WTC11 (cell line): ENCODE data around the gene NEMP1. TPM values are rescaled to one million over a fixed set of nuclear protein-coding genes. Genes with fewer than 3 reads are reported as not detected.

Experiments
- ATAC-seq: fragments of 200-7000 bp; cut with Tn5 transposase; 2 replicates; pipeline ENCODE4 v1.10.0; 2021; ENCODE audit warnings: mild to moderate bottlenecking, moderate library complexity
- CTCF ChIA-PET: fragments of 300-600 bp; sonication (Branson Sonifier 250); formaldehyde crosslinking; loops from one replicate; lab custom pipeline; 2021; ENCODE audit warnings: antibody characterized with exemption; lab: Charles Lee
- POLR2A ChIA-PET: fragments of 350-600 bp; sonication (Branson Sonifier 250); formaldehyde crosslinking; loops from one replicate; lab custom pipeline; 2021; ENCODE audit warnings: antibody characterized with exemption; lab: Charles Lee
- DNase-seq: peaks from one replicate; pipeline ENCODE4 v3.0.0; 2021; ENCODE audit warnings: low spot score
- H3K27ac Mint-ChIP-seq: 2 replicates; pipeline ENCODE4 v1.8.0; 2021; ENCODE audit warnings: mixed read lengths
- H3K27me3 Mint-ChIP-seq: 2 replicates; pipeline ENCODE4 v1.8.0; 2021; ENCODE audit warnings: low read depth, mild to moderate bottlenecking, moderate library complexity, mixed read lengths
- H3K36me3 Mint-ChIP-seq: 2 replicates; pipeline ENCODE4 v1.8.0; 2021; ENCODE audit warnings: mixed read lengths
- H3K4me1 Mint-ChIP-seq: 2 replicates; pipeline ENCODE4 v1.8.0; 2022; ENCODE audit warnings: mixed read lengths
- H3K4me3 Mint-ChIP-seq: 2 replicates; pipeline ENCODE4 v1.8.0; 2021; ENCODE audit warnings: mild to moderate bottlenecking, moderate library complexity, mixed read lengths
- H3K9me3 Mint-ChIP-seq: 2 replicates; pipeline ENCODE4 v1.8.0; 2021; ENCODE audit warnings: mixed read lengths
- CREB1 ChIP-seq: sonication (generic); formaldehyde crosslinking; IDR thresholded peaks from 2 replicates; pipeline ENCODE4 v1.8.0; 2023; ENCODE audit warnings: mild to moderate bottlenecking, missing genetic modification reagents
- ELF4 ChIP-seq: sonication (generic); formaldehyde crosslinking; IDR thresholded peaks from 2 replicates; pipeline ENCODE4 v1.8.1; 2022; ENCODE audit warnings: low read depth, mild to moderate bottlenecking, moderate library complexity, missing genetic modification reagents
- EMX1 ChIP-seq: fragments of 250-450 bp; sonication (Bioruptor Pico); IDR thresholded peaks from 2 replicates; pipeline ENCODE4 v1.8.0; 2021; ENCODE audit warnings: mild to moderate bottlenecking
- FOXJ3 ChIP-seq: sonication (generic); formaldehyde crosslinking; IDR thresholded peaks from 2 replicates; pipeline ENCODE4 v1.9.0; 2021; ENCODE audit warnings: missing genetic modification reagents, mild to moderate bottlenecking, borderline replicate concordance
- GRHL2 ChIP-seq: fragments of 250-450 bp; sonication (Bioruptor Pico); IDR thresholded peaks from 2 replicates; pipeline ENCODE4 v1.8.0; 2022; ENCODE audit warnings: mild to moderate bottlenecking, moderate library complexity; ENCODE audit not compliant: insufficient replicate concordance, severe bottlenecking
- NFE2L1 ChIP-seq: sonication (generic); formaldehyde crosslinking; IDR thresholded peaks from 2 replicates; pipeline ENCODE4 v1.8.1; 2023; ENCODE audit warnings: missing genetic modification reagents
- NFYB ChIP-seq: sonication (generic); formaldehyde crosslinking; conservative IDR thresholded peaks from 2 replicates; pipeline ENCODE4 v1.8.0; 2022; ENCODE audit warnings: low read depth, missing genetic modification reagents
- NR1H2 ChIP-seq: sonication (generic); formaldehyde crosslinking; IDR thresholded peaks from 2 replicates; pipeline ENCODE4 v1.9.0; 2021; ENCODE audit warnings: mild to moderate bottlenecking, moderate library complexity, missing genetic modification reagents
- NR3C1 ChIP-seq: sonication (generic); formaldehyde crosslinking; conservative IDR thresholded peaks from 2 replicates; pipeline ENCODE4 v1.8.1; 2023; ENCODE audit warnings: low read depth, mild to moderate bottlenecking, missing genetic modification reagents
- PRRX2 ChIP-seq: fragments of 250-450 bp; sonication (Bioruptor Pico); IDR thresholded peaks from 2 replicates; pipeline ENCODE4 v1.8.0; 2021; ENCODE audit warnings: mild to moderate bottlenecking
- SOX15 ChIP-seq: fragments of 250-450 bp; sonication (Bioruptor Pico); IDR thresholded peaks from 2 replicates; pipeline ENCODE4 v1.9.0; 2021; ENCODE audit warnings: mild to moderate bottlenecking
- TCF7 ChIP-seq: sonication (generic); formaldehyde crosslinking; IDR thresholded peaks from 2 replicates; pipeline ENCODE4 v1.8.0; 2022; ENCODE audit warnings: mild to moderate bottlenecking, low read depth, missing genetic modification reagents, moderate library complexity
- TEAD1 ChIP-seq: sonication (generic); formaldehyde crosslinking; IDR thresholded peaks from 2 replicates; pipeline ENCODE4 v1.8.0; 2022; ENCODE audit warnings: mild to moderate bottlenecking, missing genetic modification reagents
- ZNF219 ChIP-seq: sonication (generic); formaldehyde crosslinking; IDR thresholded peaks from 2 replicates; pipeline ENCODE4 v1.8.0; 2023; ENCODE audit warnings: missing genetic modification reagents, mild to moderate bottlenecking, borderline replicate concordance
- ZNF232 ChIP-seq: sonication (generic); formaldehyde crosslinking; IDR thresholded peaks from 2 replicates; pipeline ENCODE4 v1.8.0; 2022; ENCODE audit warnings: mild to moderate bottlenecking, missing genetic modification reagents
- ZNF423 ChIP-seq: fragments of 250-450 bp; sonication (Bioruptor Pico); IDR thresholded peaks from 2 replicates; pipeline ENCODE4 v2.1.2; 2022; ENCODE audit warnings: mild to moderate bottlenecking, moderate library complexity
- total RNA-seq: library from RNA; stranded (reverse); gene quantifications from 3 replicates; pipeline ENCODE4 v1.2.3, GENCODE V29; 2021
- TF ChIP-seq, protein P1 (sequence below): sonication (generic); formaldehyde crosslinking; IDR thresholded peaks from 2 replicates; pipeline ENCODE4 v1.8.0; 2023; ENCODE audit warnings: missing genetic modification reagents, mild to moderate bottlenecking, borderline replicate concordance
- TF ChIP-seq, protein P2 (sequence below): fragments of 250-450 bp; sonication (Bioruptor Pico); IDR thresholded peaks from 2 replicates; pipeline ENCODE4 v1.9.0; 2021; ENCODE audit warnings: mild to moderate bottlenecking
- TF ChIP-seq, protein P3 (sequence below): sonication (generic); formaldehyde crosslinking; IDR thresholded peaks from 2 replicates; pipeline ENCODE4 v1.8.1; 2022; ENCODE audit warnings: mild to moderate bottlenecking, missing genetic modification reagents, moderate library complexity, borderline replicate concordance
- TF ChIP-seq, protein P4 (sequence below): sonication (generic); formaldehyde crosslinking; IDR thresholded peaks from 2 replicates; pipeline ENCODE4 v1.8.1; 2022; ENCODE audit warnings: missing genetic modification reagents, borderline replicate concordance
- TF ChIP-seq, protein P5 (sequence below): fragments of 250-450 bp; sonication (Bioruptor Pico); IDR thresholded peaks from 2 replicates; pipeline ENCODE4 v1.9.0; 2021; ENCODE audit warnings: moderate library complexity, mild to moderate bottlenecking, inconsistent platforms, borderline replicate concordance
- TF ChIP-seq, protein P6 (sequence below): sonication (generic); formaldehyde crosslinking; IDR thresholded peaks from 2 replicates; pipeline ENCODE4 v1.8.1; 2023; ENCODE audit warnings: mild to moderate bottlenecking, missing genetic modification reagents, moderate library complexity
- TF ChIP-seq, protein P7 (sequence below): fragments of 250-450 bp; sonication (Bioruptor Pico); IDR thresholded peaks from 2 replicates; pipeline ENCODE4 v2.1.2; 2022; ENCODE audit warnings: mild to moderate bottlenecking, moderate library complexity
- TF ChIP-seq, protein P8 (sequence below): sonication (generic); formaldehyde crosslinking; IDR thresholded peaks from 2 replicates; pipeline ENCODE4 v1.8.0; 2022; ENCODE audit warnings: mild to moderate bottlenecking, missing genetic modification reagents

NEMP1 gene
- total RNA-seq, 1 experiment from 2014 or later = 41.9 TPM

DNA sequence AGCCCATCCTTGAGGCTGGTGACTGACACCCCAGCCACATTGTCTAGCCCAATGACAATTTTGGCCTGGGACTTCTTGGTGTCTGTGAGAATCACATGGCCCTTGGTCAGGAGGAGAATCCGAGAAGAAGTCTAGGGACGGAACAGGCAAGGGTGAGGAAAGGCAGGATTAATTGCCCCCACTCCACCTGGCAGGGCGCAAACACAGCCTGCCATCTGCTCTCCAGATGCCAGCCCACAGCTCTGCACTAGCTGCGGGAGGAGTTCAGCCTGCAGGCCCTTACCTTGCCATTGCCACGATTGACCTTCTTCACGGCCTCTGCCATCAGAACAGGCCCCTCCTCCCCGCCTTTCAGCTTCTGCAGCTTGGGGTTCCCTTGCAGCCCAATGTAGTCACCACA is 49.1 kb downstream of the NEMP1 start:
- TF ChIP-seq EMX1 (no peak), NR1H2 (CRISPR knock-in tag) (no peak), PRRX2 (CRISPR knock-in tag) (no peak), TEAD1 (CRISPR knock-in tag) (no peak), SOX15 (no peak), NFYB (CRISPR knock-in tag) (no peak), FOXJ3 (CRISPR knock-in tag) (no peak), TCF7 (CRISPR knock-in tag) (no peak), ZNF423 (CRISPR knock-in tag) (no peak), GRHL2 (no peak), ZNF232 (CRISPR knock-in tag) (no peak), CREB1 (no peak), NR3C1 (no peak)
- TF ChIP-seq, protein P1, sequence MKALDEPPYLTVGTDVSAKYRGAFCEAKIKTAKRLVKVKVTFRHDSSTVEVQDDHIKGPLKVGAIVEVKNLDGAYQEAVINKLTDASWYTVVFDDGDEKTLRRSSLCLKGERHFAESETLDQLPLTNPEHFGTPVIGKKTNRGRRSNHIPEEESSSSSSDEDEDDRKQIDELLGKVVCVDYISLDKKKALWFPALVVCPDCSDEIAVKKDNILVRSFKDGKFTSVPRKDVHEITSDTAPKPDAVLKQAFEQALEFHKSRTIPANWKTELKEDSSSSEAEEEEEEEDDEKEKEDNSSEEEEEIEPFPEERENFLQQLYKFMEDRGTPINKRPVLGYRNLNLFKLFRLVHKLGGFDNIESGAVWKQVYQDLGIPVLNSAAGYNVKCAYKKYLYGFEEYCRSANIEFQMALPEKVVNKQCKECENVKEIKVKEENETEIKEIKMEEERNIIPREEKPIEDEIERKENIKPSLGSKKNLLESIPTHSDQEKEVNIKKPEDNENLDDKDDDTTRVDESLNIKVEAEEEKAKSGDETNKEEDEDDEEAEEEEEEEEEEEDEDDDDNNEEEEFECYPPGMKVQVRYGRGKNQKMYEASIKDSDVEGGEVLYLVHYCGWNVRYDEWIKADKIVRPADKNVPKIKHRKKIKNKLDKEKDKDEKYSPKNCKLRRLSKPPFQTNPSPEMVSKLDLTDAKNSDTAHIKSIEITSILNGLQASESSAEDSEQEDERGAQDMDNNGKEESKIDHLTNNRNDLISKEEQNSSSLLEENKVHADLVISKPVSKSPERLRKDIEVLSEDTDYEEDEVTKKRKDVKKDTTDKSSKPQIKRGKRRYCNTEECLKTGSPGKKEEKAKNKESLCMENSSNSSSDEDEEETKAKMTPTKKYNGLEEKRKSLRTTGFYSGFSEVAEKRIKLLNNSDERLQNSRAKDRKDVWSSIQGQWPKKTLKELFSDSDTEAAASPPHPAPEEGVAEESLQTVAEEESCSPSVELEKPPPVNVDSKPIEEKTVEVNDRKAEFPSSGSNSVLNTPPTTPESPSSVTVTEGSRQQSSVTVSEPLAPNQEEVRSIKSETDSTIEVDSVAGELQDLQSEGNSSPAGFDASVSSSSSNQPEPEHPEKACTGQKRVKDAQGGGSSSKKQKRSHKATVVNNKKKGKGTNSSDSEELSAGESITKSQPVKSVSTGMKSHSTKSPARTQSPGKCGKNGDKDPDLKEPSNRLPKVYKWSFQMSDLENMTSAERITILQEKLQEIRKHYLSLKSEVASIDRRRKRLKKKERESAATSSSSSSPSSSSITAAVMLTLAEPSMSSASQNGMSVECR (CRISPR knock-in tag) = no peak
- TF ChIP-seq, protein P2, sequence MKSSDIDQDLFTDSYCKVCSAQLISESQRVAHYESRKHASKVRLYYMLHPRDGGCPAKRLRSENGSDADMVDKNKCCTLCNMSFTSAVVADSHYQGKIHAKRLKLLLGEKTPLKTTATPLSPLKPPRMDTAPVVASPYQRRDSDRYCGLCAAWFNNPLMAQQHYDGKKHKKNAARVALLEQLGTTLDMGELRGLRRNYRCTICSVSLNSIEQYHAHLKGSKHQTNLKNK (CRISPR knock-in tag) = no peak
- TF ChIP-seq, protein P3, sequence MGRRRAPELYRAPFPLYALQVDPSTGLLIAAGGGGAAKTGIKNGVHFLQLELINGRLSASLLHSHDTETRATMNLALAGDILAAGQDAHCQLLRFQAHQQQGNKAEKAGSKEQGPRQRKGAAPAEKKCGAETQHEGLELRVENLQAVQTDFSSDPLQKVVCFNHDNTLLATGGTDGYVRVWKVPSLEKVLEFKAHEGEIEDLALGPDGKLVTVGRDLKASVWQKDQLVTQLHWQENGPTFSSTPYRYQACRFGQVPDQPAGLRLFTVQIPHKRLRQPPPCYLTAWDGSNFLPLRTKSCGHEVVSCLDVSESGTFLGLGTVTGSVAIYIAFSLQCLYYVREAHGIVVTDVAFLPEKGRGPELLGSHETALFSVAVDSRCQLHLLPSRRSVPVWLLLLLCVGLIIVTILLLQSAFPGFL (CRISPR knock-in tag) = no peak
- TF ChIP-seq, protein P4, sequence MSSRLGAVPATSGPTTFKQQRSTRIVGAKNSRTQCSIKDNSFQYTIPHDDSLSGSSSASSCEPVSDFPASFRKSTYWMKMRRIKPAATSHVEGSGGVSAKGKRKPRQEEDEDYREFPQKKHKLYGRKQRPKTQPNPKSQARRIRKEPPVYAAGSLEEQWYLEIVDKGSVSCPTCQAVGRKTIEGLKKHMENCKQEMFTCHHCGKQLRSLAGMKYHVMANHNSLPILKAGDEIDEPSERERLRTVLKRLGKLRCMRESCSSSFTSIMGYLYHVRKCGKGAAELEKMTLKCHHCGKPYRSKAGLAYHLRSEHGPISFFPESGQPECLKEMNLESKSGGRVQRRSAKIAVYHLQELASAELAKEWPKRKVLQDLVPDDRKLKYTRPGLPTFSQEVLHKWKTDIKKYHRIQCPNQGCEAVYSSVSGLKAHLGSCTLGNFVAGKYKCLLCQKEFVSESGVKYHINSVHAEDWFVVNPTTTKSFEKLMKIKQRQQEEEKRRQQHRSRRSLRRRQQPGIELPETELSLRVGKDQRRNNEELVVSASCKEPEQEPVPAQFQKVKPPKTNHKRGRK (CRISPR knock-in tag) = no peak
- TF ChIP-seq, protein P5, sequence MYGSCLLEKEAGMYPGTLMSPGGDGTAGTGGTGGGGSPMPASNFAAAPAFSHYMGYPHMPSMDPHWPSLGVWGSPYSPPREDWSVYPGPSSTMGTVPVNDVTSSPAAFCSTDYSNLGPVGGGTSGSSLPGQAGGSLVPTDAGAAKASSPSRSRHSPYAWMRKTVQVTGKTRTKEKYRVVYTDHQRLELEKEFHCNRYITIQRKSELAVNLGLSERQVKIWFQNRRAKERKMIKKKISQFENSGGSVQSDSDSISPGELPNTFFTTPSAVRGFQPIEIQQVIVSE (CRISPR knock-in tag) = no peak
- TF ChIP-seq, all 79 proteins: peak for 0
- ATAC-seq = no peak

DNA sequence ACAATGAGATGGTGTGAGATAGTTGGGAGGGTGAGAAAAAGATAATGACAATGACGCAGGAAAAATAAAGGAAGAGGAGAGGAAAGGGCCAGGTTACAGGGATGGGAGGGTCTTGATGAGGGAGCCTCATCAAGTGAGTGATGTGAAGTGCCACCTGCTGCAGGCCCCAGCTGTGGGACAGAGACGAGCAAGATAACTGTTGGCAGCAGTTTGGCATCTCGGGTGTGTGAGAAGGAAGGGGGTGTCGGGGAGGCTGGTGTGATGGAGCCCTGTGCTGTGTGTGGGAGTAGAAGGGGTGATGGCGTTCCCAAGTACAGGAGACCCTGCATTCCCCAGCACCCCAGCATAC is 50.8 kb downstream of the NEMP1 start:
- Mint-ChIP-seq H3K27me3 (peaks cover 3% of the 10 kb centered on the region; the same call in 1 of the 2 replicates), H3K27ac (no peak overlapping the region; the same call in 1 of the 2 replicates), H3K4me3 (no peak overlapping the region), H3K9me3 (no peaks in the 10 kb centered on the region), H3K36me3 (no peaks in the 10 kb centered on the region), H3K4me1 (peaks cover 19% of the 10 kb centered on the region)
- POLR2A ChIA-PET = interaction anchor here (1.0 kb wide), 1 partner anchor 84 kb away, joined by 3 read pairs; no protein-coding TSS in a partner anchor
- CTCF ChIA-PET = interaction anchor here (0.9 to 2.8 kb wide), 6 partner anchors 15 to 100 kb away, joined by 3 to 13 read pairs (median 5); partner anchors contain the start of gene LRP1
- no peak for DNase-seq
- no peak for ATAC-seq
- TF ChIP-seq, protein P6, sequence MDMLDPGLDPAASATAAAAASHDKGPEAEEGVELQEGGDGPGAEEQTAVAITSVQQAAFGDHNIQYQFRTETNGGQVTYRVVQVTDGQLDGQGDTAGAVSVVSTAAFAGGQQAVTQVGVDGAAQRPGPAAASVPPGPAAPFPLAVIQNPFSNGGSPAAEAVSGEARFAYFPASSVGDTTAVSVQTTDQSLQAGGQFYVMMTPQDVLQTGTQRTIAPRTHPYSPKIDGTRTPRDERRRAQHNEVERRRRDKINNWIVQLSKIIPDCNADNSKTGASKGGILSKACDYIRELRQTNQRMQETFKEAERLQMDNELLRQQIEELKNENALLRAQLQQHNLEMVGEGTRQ = no peak
- no peak for TF ChIP-seq ZNF219 (CRISPR knock-in tag)
- TF ChIP-seq, protein P7, sequence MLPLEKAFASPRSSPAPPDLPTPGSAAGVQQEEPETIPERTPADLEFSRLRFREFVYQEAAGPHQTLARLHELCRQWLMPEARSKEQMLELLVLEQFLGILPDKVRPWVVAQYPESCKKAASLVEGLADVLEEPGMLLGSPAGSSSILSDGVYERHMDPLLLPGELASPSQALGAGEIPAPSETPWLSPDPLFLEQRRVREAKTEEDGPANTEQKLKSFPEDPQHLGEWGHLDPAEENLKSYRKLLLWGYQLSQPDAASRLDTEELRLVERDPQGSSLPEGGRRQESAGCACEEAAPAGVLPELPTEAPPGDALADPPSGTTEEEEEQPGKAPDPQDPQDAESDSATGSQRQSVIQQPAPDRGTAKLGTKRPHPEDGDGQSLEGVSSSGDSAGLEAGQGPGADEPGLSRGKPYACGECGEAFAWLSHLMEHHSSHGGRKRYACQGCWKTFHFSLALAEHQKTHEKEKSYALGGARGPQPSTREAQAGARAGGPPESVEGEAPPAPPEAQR = no peak
- TF ChIP-seq, protein P8, sequence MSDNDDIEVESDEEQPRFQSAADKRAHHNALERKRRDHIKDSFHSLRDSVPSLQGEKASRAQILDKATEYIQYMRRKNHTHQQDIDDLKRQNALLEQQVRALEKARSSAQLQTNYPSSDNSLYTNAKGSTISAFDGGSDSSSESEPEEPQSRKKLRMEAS (CRISPR knock-in tag) = no peak
- TF ChIP-seq, protein P4 (CRISPR knock-in tag) = no peak
- TF ChIP-seq NFE2L1 (CRISPR knock-in tag) = no peak
- no peak for TF ChIP-seq ELF4

More for the DNA sequence above, 49.1 kb downstream of the NEMP1 start:
- no peaks in the 10 kb centered on the region for H3K36me3 Mint-ChIP-seq
- H3K9me3 Mint-ChIP-seq = no peaks in the 10 kb centered on the region
- POLR2A ChIA-PET = no interaction called here
- no peak for DNase-seq
- H3K4me1 Mint-ChIP-seq = peaks cover 19% of the 10 kb centered on the region
- H3K27me3 Mint-ChIP-seq = peaks cover 3% of the 10 kb centered on the region; the same call in 1 of the 2 replicates
- H3K4me3 Mint-ChIP-seq = no peak overlapping the region
- H3K27ac Mint-ChIP-seq = no peak overlapping the region
- CTCF ChIA-PET = interaction anchor here (0.6 to 1.2 kb wide), 2 partner anchors 16 to 56 kb away, joined by 3 to 4 read pairs; no protein-coding TSS in a partner anchor
